Liver (tissue), 9 donors: Measurements from ENCODE around the gene CX3CL1. TPM values are rescaled to one million over a fixed set of nuclear protein-coding genes. Genes with fewer than 3 reads are reported as not detected.

Experiments used
- DNase-seq: peaks from one replicate; pipeline ENCODE4 v3.0.0-alpha.2; 2017; ENCODE audit warnings: low spot score
- H3K27ac ChIP-seq, 2 donors: one replicate each; pipeline ENCODE4 v1.7.0; 2013; ENCODE audit warnings: inconsistent platforms in 2 of 2, low read length in 2 of 2, control low read depth in 1 of 2, low read depth in 1 of 2, mild to moderate bottlenecking in 1 of 2
- H3K27me3 ChIP-seq, 4 donors: one replicate each; pipeline versions ENCODE4 v1.6.1 to v1.7.0; 2013; ENCODE audit warnings: low read length in 3 of 4, inconsistent platforms in 1 of 4, mild to moderate bottlenecking in 1 of 4, moderate library complexity in 1 of 4; ENCODE audit not compliant: control insufficient read depth in 4 of 4, insufficient read depth in 4 of 4
- H3K36me3 ChIP-seq, 4 donors: one replicate each; pipeline versions ENCODE4 v1.6.1 to v1.7.0; 2013; ENCODE audit warnings: low read length in 3 of 4, mild to moderate bottlenecking in 3 of 4, low read depth in 1 of 4, moderate library complexity in 1 of 4; ENCODE audit not compliant: control insufficient read depth in 4 of 4, insufficient read depth in 3 of 4
- H3K4me1 ChIP-seq, 4 donors: one replicate each; pipeline versions ENCODE4 v1.6.1 to v1.7.0; 2013; ENCODE audit warnings: low read length in 3 of 4, mild to moderate bottlenecking in 3 of 4, moderate library complexity in 1 of 4; ENCODE audit not compliant: control insufficient read depth in 4 of 4, insufficient read depth in 4 of 4
- H3K4me3 ChIP-seq, 3 donors: one replicate each; pipeline versions ENCODE4 v1.6.1 to v1.7.0; 2013; ENCODE audit warnings: low read length in 3 of 3, control low read depth in 1 of 3, low read depth in 1 of 3, mild to moderate bottlenecking in 1 of 3
- H3K9ac ChIP-seq, 2 donors: one replicate each; pipeline ENCODE4 v1.7.0; 2013; ENCODE audit warnings: low read length in 2 of 2, mild to moderate bottlenecking in 2 of 2, moderate library complexity in 2 of 2, control low read depth in 1 of 2, low read depth in 1 of 2
- H3K9me3 ChIP-seq, 4 donors: one replicate each; pipeline versions ENCODE4 v1.6.1 to v1.7.0; 2013; ENCODE audit warnings: low read length in 3 of 4; ENCODE audit not compliant: control insufficient read depth in 4 of 4
- EGR1 ChIP-seq, 2 donors: IDR thresholded peaks; 2 replicates each; pipeline ENCODE4 v1.6.1; 2016 to 2018; ENCODE audit warnings: antibody characterized with exemption in 2 of 2, low read depth in 2 of 2
- FOXA1 ChIP-seq: IDR thresholded peaks from 2 replicates; pipeline ENCODE4 v1.6.1; 2016; ENCODE audit warnings: antibody characterized with exemption
- GABPA ChIP-seq, 2 donors: IDR thresholded peaks in 1 of 2; conservative IDR thresholded peaks in 1 of 2; 2 replicates each; pipeline ENCODE4 v1.6.1; 2016; ENCODE audit warnings: antibody characterized with exemption in 2 of 2, mild to moderate bottlenecking in 1 of 2, moderate library complexity in 1 of 2
- HNF4G ChIP-seq: IDR thresholded peaks from 2 replicates; pipeline ENCODE4 v1.6.1; 2016; ENCODE audit warnings: antibody characterized with exemption
- JUND ChIP-seq, 2 donors: IDR thresholded peaks; 2 replicates each; pipeline ENCODE4 v1.6.1; 2016; ENCODE audit warnings: antibody characterized with exemption in 2 of 2
- NR2F2 ChIP-seq: IDR thresholded peaks from 2 replicates; pipeline ENCODE4 v1.6.1; 2016; ENCODE audit warnings: antibody characterized with exemption
- RAD21 ChIP-seq, 2 donors: IDR thresholded peaks; 2 replicates each; pipeline ENCODE4 v1.6.1; 2016; ENCODE audit warnings: antibody characterized with exemption in 2 of 2, mild to moderate bottlenecking in 2 of 2
- RXRA ChIP-seq, 2 donors: IDR thresholded peaks; 2 replicates each; pipeline ENCODE4 v1.6.1; 2017 to 2018; ENCODE audit warnings: antibody characterized with exemption in 2 of 2, mild to moderate bottlenecking in 1 of 2
- SP1 ChIP-seq: IDR thresholded peaks from 2 replicates; pipeline ENCODE4 v1.6.1; 2018; ENCODE audit warnings: antibody characterized with exemption, mild to moderate bottlenecking
- TAF1 ChIP-seq: conservative IDR thresholded peaks from 2 replicates; pipeline ENCODE4 v1.6.1; 2016; ENCODE audit warnings: antibody characterized with exemption, mild to moderate bottlenecking
- WGBS: extraction: QIAGEN DNeasy Blood & Tissue Kit; methylation state at CpG from one replicate; pipeline ENCODE4 v1.1.7; 2013; 5-methylcytosine and 5-hydroxymethylcytosine counted together
- polyA plus RNA-seq, 2 donors: library from polyadenylated mRNA; stranded (reverse) in 1 of 2; unstranded in 1 of 2; fragments of 200-250 nt in 1 of 2; fragments of >200 nt in 1 of 2; fragmentation: Nextera tagmentation in 1 of 2; extraction: Ambion mirVana in 1 of 2; gene quantifications; one replicate each; pipeline versions ENCODE4 v1.2.1 to v1.2.3, GENCODE V29; 2013 to 2015
- total RNA-seq, 2 donors: library from RNA; depleted of rRNA; stranded (reverse); fragments of >200 nt; gene quantifications; one replicate each; pipeline ENCODE4 v1.2.3, GENCODE V29; 2014
- TF ChIP-seq, protein P1 (sequence below): fragments of 150-350 bp; IDR thresholded peaks from 2 replicates; pipeline ENCODE4 v1.5.1; 2017; ENCODE audit warnings: improper control_type of control experiment, low read depth, low read length; ENCODE audit not compliant: missing input control
- TF ChIP-seq, protein P2 (sequence below): IDR thresholded peaks from 2 replicates; pipeline ENCODE4 v1.6.1; 2016; ENCODE audit warnings: antibody characterized with exemption
- TF ChIP-seq, protein P3 (sequence below): IDR thresholded peaks from 2 replicates; pipeline ENCODE4 v1.6.1; 2016; ENCODE audit warnings: antibody characterized with exemption
- TF ChIP-seq, protein P4 (sequence below): IDR thresholded peaks from 2 replicates; pipeline ENCODE4 v1.6.1; 2016; ENCODE audit warnings: antibody characterized with exemption
- donor health status: healthy.
- donor health status: healthy.
- donor health status: healthy.
- donor health status: healthy.
- donor health status: healthy.

CX3CL1 gene
- total and polyA plus RNA-seq, 4 donors = 2.5 to 5.9 (median 5.1) TPM

DNA sequence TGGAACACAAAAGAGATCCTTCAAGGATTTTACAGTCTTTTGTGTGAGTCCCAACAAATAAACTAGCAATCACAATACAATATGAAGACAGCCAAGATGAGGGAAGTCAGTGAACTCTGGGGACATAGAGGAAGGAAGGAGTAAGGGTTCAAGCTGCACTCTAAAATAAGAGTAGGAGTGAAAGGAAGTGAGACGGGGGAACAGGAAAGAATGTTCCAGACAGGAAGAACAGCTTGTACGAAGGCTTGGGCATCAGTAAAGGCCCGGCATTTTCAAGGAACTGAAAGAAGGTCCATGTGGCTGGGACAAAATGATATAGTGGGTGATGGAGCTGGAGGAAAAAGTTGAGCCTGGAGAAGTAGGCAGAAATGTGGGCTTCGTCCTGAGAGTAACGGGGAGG is 36.8 kb downstream of the CX3CL1 start:
- H3K4me3 ChIP-seq = no peak overlapping the region
- H3K36me3 ChIP-seq = no peaks in the 10 kb centered on the region
- no peak overlapping the region for H3K27ac ChIP-seq
- DNase-seq = no peak
- H3K27me3 ChIP-seq = no peaks in the 10 kb centered on the region
- 77% methylated on average over 5 of the region's 5 CpGs for WGBS
- H3K9me3 ChIP-seq = no peaks in the 10 kb centered on the region
- peak; percentile 15 for TF ChIP-seq SP1
- TF ChIP-seq, protein P1, sequence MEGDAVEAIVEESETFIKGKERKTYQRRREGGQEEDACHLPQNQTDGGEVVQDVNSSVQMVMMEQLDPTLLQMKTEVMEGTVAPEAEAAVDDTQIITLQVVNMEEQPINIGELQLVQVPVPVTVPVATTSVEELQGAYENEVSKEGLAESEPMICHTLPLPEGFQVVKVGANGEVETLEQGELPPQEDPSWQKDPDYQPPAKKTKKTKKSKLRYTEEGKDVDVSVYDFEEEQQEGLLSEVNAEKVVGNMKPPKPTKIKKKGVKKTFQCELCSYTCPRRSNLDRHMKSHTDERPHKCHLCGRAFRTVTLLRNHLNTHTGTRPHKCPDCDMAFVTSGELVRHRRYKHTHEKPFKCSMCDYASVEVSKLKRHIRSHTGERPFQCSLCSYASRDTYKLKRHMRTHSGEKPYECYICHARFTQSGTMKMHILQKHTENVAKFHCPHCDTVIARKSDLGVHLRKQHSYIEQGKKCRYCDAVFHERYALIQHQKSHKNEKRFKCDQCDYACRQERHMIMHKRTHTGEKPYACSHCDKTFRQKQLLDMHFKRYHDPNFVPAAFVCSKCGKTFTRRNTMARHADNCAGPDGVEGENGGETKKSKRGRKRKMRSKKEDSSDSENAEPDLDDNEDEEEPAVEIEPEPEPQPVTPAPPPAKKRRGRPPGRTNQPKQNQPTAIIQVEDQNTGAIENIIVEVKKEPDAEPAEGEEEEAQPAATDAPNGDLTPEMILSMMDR = no peak
- TF ChIP-seq, protein P2, sequence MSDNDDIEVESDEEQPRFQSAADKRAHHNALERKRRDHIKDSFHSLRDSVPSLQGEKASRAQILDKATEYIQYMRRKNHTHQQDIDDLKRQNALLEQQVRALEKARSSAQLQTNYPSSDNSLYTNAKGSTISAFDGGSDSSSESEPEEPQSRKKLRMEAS = peak; percentile 87
- peak in 1 of 2 donors; percentile 18 for TF ChIP-seq GABPA (IDR thresholded peaks at IDR 0.05 in 1 of 2, conservative IDR thresholded peaks at IDR 0.05 in 1 of 2)
- peak; percentile 43 to 74 for TF ChIP-seq EGR1 (IDR thresholded peaks at IDR 0.05; ENCODE audit: low read depth in 2 of 2)
- TF ChIP-seq TAF1 = no peak
- no peak for TF ChIP-seq JUND (IDR thresholded peaks at IDR 0.05)
- TF ChIP-seq NR2F2 = peak; percentile 87
- TF ChIP-seq, protein P3, sequence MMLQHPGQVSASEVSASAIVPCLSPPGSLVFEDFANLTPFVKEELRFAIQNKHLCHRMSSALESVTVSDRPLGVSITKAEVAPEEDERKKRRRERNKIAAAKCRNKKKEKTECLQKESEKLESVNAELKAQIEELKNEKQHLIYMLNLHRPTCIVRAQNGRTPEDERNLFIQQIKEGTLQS = no peak
- TF ChIP-seq RAD21 (IDR thresholded peaks at IDR 0.05) = peak in 1 of 2 donors; percentile 27
- no peak for TF ChIP-seq RXRA (IDR thresholded peaks at IDR 0.05)
- H3K4me1 ChIP-seq = no peaks in the 10 kb centered on the region
- H3K9ac ChIP-seq = no peak overlapping the region

DNA sequence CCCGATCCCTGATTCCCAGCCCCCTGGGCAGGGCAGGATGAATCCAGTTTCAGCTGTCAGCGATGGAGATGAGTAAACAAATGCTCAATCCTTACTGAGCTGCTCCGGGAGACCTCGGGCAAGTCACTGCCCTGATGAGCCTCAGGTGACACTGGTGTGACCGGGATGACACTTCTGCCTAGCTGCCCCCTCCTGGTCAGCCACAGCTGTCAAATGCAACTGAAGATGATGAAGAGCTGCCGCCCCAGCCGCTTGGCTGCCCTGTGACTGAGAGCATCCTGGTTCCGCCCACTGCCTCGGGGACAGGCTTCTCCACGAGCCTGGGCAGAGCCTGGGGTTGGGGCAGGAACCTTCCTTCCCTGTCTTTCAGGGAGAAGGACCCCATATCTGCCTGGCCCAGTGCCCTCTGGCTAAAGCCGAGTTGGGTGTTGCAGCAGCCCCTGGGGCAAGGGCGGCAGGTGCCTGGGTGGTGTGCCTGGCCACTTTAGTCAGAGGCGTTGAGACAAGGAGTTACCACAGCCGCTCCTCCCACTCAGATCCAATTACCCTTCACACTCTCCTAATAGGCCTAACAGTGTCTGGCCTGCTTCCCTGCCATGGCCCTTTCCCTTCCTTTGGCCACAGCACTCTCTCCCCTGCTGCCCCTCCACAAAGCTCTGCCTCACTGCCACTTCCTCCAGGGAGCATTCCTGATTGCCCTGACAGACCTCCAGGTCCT is 37.7 kb downstream of the CX3CL1 start:
- no peaks in the 10 kb centered on the region for H3K4me1 ChIP-seq
- 81% methylated on average over 14 of the region's 14 CpGs for WGBS
- no peaks in the 10 kb centered on the region for H3K36me3 ChIP-seq
- H3K9me3 ChIP-seq = no peaks in the 10 kb centered on the region
- TF ChIP-seq, protein P4, sequence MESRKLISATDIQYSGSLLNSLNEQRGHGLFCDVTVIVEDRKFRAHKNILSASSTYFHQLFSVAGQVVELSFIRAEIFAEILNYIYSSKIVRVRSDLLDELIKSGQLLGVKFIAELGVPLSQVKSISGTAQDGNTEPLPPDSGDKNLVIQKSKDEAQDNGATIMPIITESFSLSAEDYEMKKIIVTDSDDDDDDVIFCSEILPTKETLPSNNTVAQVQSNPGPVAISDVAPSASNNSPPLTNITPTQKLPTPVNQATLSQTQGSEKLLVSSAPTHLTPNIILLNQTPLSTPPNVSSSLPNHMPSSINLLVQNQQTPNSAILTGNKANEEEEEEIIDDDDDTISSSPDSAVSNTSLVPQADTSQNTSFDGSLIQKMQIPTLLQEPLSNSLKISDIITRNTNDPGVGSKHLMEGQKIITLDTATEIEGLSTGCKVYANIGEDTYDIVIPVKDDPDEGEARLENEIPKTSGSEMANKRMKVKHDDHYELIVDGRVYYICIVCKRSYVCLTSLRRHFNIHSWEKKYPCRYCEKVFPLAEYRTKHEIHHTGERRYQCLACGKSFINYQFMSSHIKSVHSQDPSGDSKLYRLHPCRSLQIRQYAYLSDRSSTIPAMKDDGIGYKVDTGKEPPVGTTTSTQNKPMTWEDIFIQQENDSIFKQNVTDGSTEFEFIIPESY = no peak
- TF ChIP-seq RAD21 (IDR thresholded peaks at IDR 0.05) = no peak
- TF ChIP-seq, protein P1 = no peak
- TF ChIP-seq TAF1 = no peak
- TF ChIP-seq FOXA1 = no peak
- TF ChIP-seq HNF4G = no peak
- H3K4me3 ChIP-seq = no peak overlapping the region
- no peaks in the 10 kb centered on the region for H3K27me3 ChIP-seq
- H3K27ac ChIP-seq = no peak overlapping the region
- DNase-seq = no peak
- H3K9ac ChIP-seq = no peak overlapping the region
